Right lobe of liver (tissue), 6 donors: ENCODE results near the gene PTPN4. TPM values are rescaled to one million over a fixed set of nuclear protein-coding genes. Genes with fewer than 3 reads are reported as not detected.

Source experiments
- ATAC-seq, 4 donors: fragments of 200-7000 bp; cut with Tn5 transposase; one replicate each; pipeline ENCODE4 v1.9.1; 2020; ENCODE audit warnings: mild to moderate bottlenecking in 4 of 4, moderate library complexity in 4 of 4
- DNase-seq, 3 donors: peaks; one replicate each; pipeline ENCODE4 v3.0.0-alpha.2; 2020
- H3K27ac ChIP-seq, 3 donors: fragments of 200-600 bp; one replicate each; pipeline ENCODE4 v1.8.0; 2022
- H3K27me3 ChIP-seq, 2 donors: fragments of 200-600 bp; one replicate each; pipeline ENCODE4 v1.8.0; 2022
- H3K36me3 ChIP-seq, 4 donors: fragments of 200-600 bp; sonication (generic) in 1 of 4; one replicate each; pipeline versions ENCODE4 v1.5.1 to v1.8.0; 2017 to 2022; ENCODE audit warnings: control low read depth in 1 of 4
- H3K4me1 ChIP-seq, 4 donors: fragments of 200-600 bp; sonication (generic) in 1 of 4; one replicate each; pipeline versions ENCODE4 v1.5.1 to v1.8.0; 2017 to 2022; ENCODE audit warnings: control low read depth in 1 of 4
- H3K4me3 ChIP-seq, 3 donors: fragments of 200-600 bp; one replicate each; pipeline ENCODE4 v1.8.0; 2022
- H3K9me3 ChIP-seq, 4 donors: fragments of 200-600 bp; sonication (generic) in 1 of 4; one replicate each; pipeline versions ENCODE4 v1.5.1 to v1.8.0; 2017 to 2022; ENCODE audit warnings: control low read depth in 1 of 4
- CTCF ChIP-seq, 4 donors: fragments of 200-600 bp in 3 of 4; fragments of 450-650 bp in 1 of 4; IDR thresholded peaks; one replicate each; pipeline versions ENCODE4 v1.5.1 to v1.8.0; 2016 to 2022; ENCODE audit warnings: antibody characterized with exemption in 4 of 4, mild to moderate bottlenecking in 2 of 4
- POLR2A ChIP-seq: fragments of 450-650 bp; IDR thresholded peaks from one replicate; pipeline ENCODE4 v1.6.1; 2017; ENCODE audit warnings: antibody characterized with exemption, mild to moderate bottlenecking
- WGBS: methylation state at CpG from one replicate; pipeline ENCODE4 v1.1.6; 2018; ENCODE audit warnings: low coverage, low lambda C conversion rate; ENCODE audit not compliant: insufficient coverage; ENCODE audit errors: missing lambda C conversion rate; 5-methylcytosine and 5-hydroxymethylcytosine counted together
- intact Hi-C, 2 donors: fragments of 100-400 bp; cut with DNase I; formaldehyde crosslinking; loops; one replicate each; pipeline versions ENCODE4 v1.11.2 to v1.14.1; 2022
- total RNA-seq, 6 experiments: library from RNA; depleted of rRNA in 2 of 6; stranded (reverse); fragments of >200 nt in 2 of 6; fragmentation: NEBNext Ultra II Directional in 3 of 6; extraction: Animal tissue kit (Norgen Biotek cat#: 25700) in 3 of 6; gene quantifications; one replicate each; pipeline versions ENCODE4 v1.1.0 to v1.2.4, GENCODE V29; 2016 to 2023
- donor health status: DM: no; HTN: yes; CAD: no.
- donor health status: DM: no; HTN: no; CAD: no.
- donor health status: DM: no; HTN: no; CAD: no.
- donor health status: DM: no; HTN: yes; CAD: no.
- donor health status: DM: no; HTN: yes; CAD: no.

The PTPN4 gene
- total RNA-seq, 6 experiments from 2014 or later: 8.5 to 19.9 (median 14.8) TPM

GRCh38 chr2:119730671-119731177 lies 29.0 kb upstream of the PTPN4 start:
- ATAC-seq (peak in 1 of 4 donors; percentile 32), DNase-seq (peak in 1 of 3 donors; percentile 35)
- no peaks in the 10 kb centered on the region for H3K9me3 ChIP-seq
- no peak for TF ChIP-seq POLR2A
- no peak for TF ChIP-seq CTCF (IDR thresholded peaks at IDR 0.05)
- intact Hi-C loops: no loop called here
- no peaks in the 10 kb centered on the region for H3K36me3 ChIP-seq
- 74% methylated on average over 6 of the region's 8 CpGs for WGBS
- no peaks in the 10 kb centered on the region for H3K4me1 ChIP-seq
- no peaks in the 10 kb centered on the region for H3K27me3 ChIP-seq
- H3K4me3 ChIP-seq: no peak overlapping the region
- H3K27ac ChIP-seq: no peak overlapping the region

GRCh38 chr2:119731983-119732382 lies 27.7 kb upstream of the PTPN4 start:
- Histone ChIP-seq H3K27me3 (no peaks in the 10 kb centered on the region), H3K36me3 (no peaks in the 10 kb centered on the region), H3K9me3 (no peaks in the 10 kb centered on the region), H3K4me1 (no peaks in the 10 kb centered on the region), H3K27ac (no peak overlapping the region), H3K4me3 (no peak overlapping the region)
- WGBS: 55% methylated on average over 4 of the region's 11 CpGs
- DNase-seq: peak in 1 of 3 donors; percentile 19
- no peak for TF ChIP-seq CTCF (IDR thresholded peaks at IDR 0.05)
- no peak for TF ChIP-seq POLR2A
- no peak for ATAC-seq
- intact Hi-C loops: no loop called here

GRCh38 chr2:119732601-119733164 lies 27.0 kb upstream of the PTPN4 start:
- TF ChIP-seq POLR2A (no peak), CTCF (IDR thresholded peaks at IDR 0.05) (no peak)
- ATAC-seq: no peak
- intact Hi-C loops: no loop called here
- Histone ChIP-seq H3K9me3 (no peaks in the 10 kb centered on the region), H3K4me3 (no peak overlapping the region), H3K27ac (no peak overlapping the region), H3K27me3 (no peaks in the 10 kb centered on the region), H3K4me1 (no peaks in the 10 kb centered on the region), H3K36me3 (no peaks in the 10 kb centered on the region)
- 80% methylated on average over 6 of the region's 6 CpGs for WGBS
- peak in 1 of 3 donors; percentile 23 for DNase-seq

GRCh38 chr2:119734047-119734446 lies 25.7 kb upstream of the PTPN4 start:
- Histone ChIP-seq H3K9me3 (no peaks in the 10 kb centered on the region), H3K27me3 (no peaks in the 10 kb centered on the region), H3K4me1 (no peaks in the 10 kb centered on the region), H3K27ac (no peak overlapping the region), H3K36me3 (no peaks in the 10 kb centered on the region), H3K4me3 (no peak overlapping the region)
- ATAC-seq: no peak
- intact Hi-C loops: no loop called here
- no peak for TF ChIP-seq CTCF (IDR thresholded peaks at IDR 0.05)
- no peak for TF ChIP-seq POLR2A
- WGBS: no CpG with 5 or more reads among the region's 4 CpGs
- peak in 1 of 3 donors; percentile 16 for DNase-seq
